Measurements from ENCODE around the gene ZDHHC8.

ZDHHC8 gene

DNA sequence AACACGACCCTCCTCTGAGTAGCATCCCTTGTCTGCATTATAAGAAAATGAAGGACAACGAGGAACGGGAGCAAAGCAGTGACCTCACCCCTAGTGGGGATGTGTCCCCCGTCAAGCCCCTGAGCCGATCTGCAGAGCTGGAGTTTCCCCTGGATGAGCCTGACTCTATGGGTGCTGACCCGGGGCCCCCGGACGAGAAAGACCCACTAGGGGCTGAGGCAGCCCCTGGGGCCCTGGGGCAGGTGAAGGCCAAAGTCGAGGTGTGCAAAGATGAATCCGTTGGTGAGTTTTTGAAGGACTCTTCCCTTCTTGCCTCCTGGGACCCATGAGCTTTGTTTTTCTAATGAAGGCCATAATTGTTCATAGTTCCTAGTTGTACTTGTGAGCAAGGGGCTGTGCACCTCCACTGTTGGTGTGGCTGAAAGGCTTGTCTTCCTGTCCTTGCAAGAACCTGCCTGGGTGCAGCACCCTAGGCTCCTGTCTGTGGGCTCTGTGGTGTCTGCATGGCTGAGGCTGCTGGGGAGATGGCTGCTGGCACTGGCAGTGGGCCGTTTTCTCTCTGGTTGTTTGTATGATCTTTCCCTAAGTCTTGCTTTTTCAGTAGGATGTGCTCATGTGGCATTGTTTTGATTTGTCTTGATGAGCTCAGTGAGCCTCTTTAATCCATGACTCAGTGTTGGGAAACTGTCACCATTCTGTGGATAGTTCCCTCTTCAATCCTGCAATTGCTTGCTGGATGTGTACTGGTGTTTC, 41.5 kb upstream of the ZDHHC8 start:
- Histone ChIP-seq H3K9me3 (ENCODE audit: control insufficient read depth, low read length) (no peaks in the 10 kb centered on the region), H3K9ac (ENCODE audit: low read length) (no peak overlapping the region), H3K27me3 (ENCODE audit: control insufficient read depth, insufficient read depth, low read length) (no peaks in the 10 kb centered on the region), H3K4me1 (ENCODE audit: control insufficient read depth, insufficient read depth, low read length) (peaks cover under 1% of the 10 kb centered on the region), H3K4me3 (ENCODE audit: low read length) (no peak overlapping the region), H3K36me3 (ENCODE audit: control insufficient read depth, insufficient read depth, low read length) (peaks cover 39% of the 10 kb centered on the region)

GRCh38 chr22:20090730-20091240, 40.8 kb upstream of the ZDHHC8 start:
- H3K36me3 ChIP-seq (ENCODE audit: control insufficient read depth, insufficient read depth, low read length): peaks cover 39% of the 10 kb centered on the region

GRCh38 chr22:20091690-20092476, 39.7 kb upstream of the ZDHHC8 start:
- no peak overlapping the region for H3K9ac ChIP-seq (ENCODE audit: low read length)
- no peaks in the 10 kb centered on the region for H3K9me3 ChIP-seq (ENCODE audit: control insufficient read depth, low read length)
- H3K4me3 ChIP-seq (ENCODE audit: low read length): no peak overlapping the region
- no peaks in the 10 kb centered on the region for H3K4me1 ChIP-seq (ENCODE audit: control insufficient read depth, insufficient read depth, low read length)
- H3K27me3 ChIP-seq (ENCODE audit: control insufficient read depth, insufficient read depth, low read length): no peaks in the 10 kb centered on the region
- H3K36me3 ChIP-seq (ENCODE audit: control insufficient read depth, insufficient read depth, low read length): peaks cover 39% of the 10 kb centered on the region

More at GRCh38 chr22:20090730-20091240, 40.8 kb upstream of the ZDHHC8 start:
- no peaks in the 10 kb centered on the region for H3K4me1 ChIP-seq (ENCODE audit: control insufficient read depth, insufficient read depth, low read length)
- no peak overlapping the region for H3K4me3 ChIP-seq (ENCODE audit: low read length)
- no peak overlapping the region for H3K9ac ChIP-seq (ENCODE audit: low read length)
- no peaks in the 10 kb centered on the region for H3K27me3 ChIP-seq (ENCODE audit: control insufficient read depth, insufficient read depth, low read length)
- H3K9me3 ChIP-seq (ENCODE audit: control insufficient read depth, low read length): no peaks in the 10 kb centered on the region

GRCh38 chr22:20092477-20092854, 39.1 kb upstream of the ZDHHC8 start:
- no peaks in the 10 kb centered on the region for H3K27me3 ChIP-seq (ENCODE audit: control insufficient read depth, insufficient read depth, low read length)
- no peak overlapping the region for H3K9ac ChIP-seq (ENCODE audit: low read length)
- no peak overlapping the region for H3K4me3 ChIP-seq (ENCODE audit: low read length)
- peaks cover 33% of the 10 kb centered on the region for H3K36me3 ChIP-seq (ENCODE audit: control insufficient read depth, insufficient read depth, low read length)
- no peaks in the 10 kb centered on the region for H3K9me3 ChIP-seq (ENCODE audit: control insufficient read depth, low read length)
- H3K4me1 ChIP-seq (ENCODE audit: control insufficient read depth, insufficient read depth, low read length): no peaks in the 10 kb centered on the region

- H3K36me3 ChIP-seq (ENCODE audit: control insufficient read depth, insufficient read depth, low read length): peaks cover 32% of the 10 kb centered on the region
- H3K4me1 ChIP-seq (ENCODE audit: control insufficient read depth, insufficient read depth, low read length): no peaks in the 10 kb centered on the region
- H3K9ac ChIP-seq (ENCODE audit: low read length): no peak overlapping the region
- H3K27me3 ChIP-seq (ENCODE audit: control insufficient read depth, insufficient read depth, low read length): no peaks in the 10 kb centered on the region
- H3K4me3 ChIP-seq (ENCODE audit: low read length): no peak overlapping the region
- H3K9me3 ChIP-seq (ENCODE audit: control insufficient read depth, low read length): no peaks in the 10 kb centered on the region
Measured at GRCh38 chr22:20093418-20094196, 38.0 kb upstream of the ZDHHC8 start.

DNA sequence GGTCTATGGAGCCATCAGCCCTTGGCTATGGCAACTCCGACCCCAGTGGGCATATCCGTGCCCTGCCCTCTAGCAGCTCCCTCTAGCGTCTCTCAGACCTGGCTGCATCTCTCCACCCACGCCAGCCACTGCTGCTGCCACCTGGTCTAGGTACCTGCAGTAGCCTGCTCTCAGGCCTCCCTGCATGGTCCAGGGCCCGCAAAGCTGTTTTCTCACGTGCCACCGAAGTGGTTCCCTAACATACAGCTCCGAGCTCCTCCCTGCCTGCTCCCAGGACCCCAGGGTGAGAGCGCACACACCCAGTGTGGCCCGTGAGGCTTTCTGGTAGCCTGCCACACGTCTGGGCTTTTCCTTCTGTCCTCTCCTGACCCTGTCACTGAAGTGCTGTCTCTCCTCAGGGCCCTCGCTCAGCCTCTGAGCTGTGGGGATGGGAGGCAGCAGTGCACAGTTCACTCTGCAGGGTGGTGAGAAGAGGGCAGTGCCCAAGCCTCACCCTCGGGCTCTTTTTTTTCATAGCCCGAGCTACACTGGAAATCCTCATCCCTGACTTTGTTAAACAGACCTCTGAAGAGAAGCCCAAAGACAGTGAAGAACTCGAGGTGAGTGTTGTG, 37.3 kb upstream of the ZDHHC8 start:
- H3K9ac ChIP-seq (ENCODE audit: low read length): no peak overlapping the region
- H3K9me3 ChIP-seq (ENCODE audit: control insufficient read depth, low read length): no peaks in the 10 kb centered on the region
- no peaks in the 10 kb centered on the region for H3K4me1 ChIP-seq (ENCODE audit: control insufficient read depth, insufficient read depth, low read length)
- no peak overlapping the region for H3K4me3 ChIP-seq (ENCODE audit: low read length)
- peaks cover 31% of the 10 kb centered on the region for H3K36me3 ChIP-seq (ENCODE audit: control insufficient read depth, insufficient read depth, low read length)
- no peaks in the 10 kb centered on the region for H3K27me3 ChIP-seq (ENCODE audit: control insufficient read depth, insufficient read depth, low read length)

- Histone ChIP-seq H3K9ac (ENCODE audit: low read length) (no peak overlapping the region), H3K4me1 (ENCODE audit: control insufficient read depth, insufficient read depth, low read length) (no peaks in the 10 kb centered on the region), H3K9me3 (ENCODE audit: control insufficient read depth, low read length) (no peaks in the 10 kb centered on the region), H3K4me3 (ENCODE audit: low read length) (no peak overlapping the region), H3K36me3 (ENCODE audit: control insufficient read depth, insufficient read depth, low read length) (peaks cover 23% of the 10 kb centered on the region), H3K27me3 (ENCODE audit: control insufficient read depth, insufficient read depth, low read length) (no peaks in the 10 kb centered on the region)
Measured at GRCh38 chr22:20095521-20095920, 36.1 kb upstream of the ZDHHC8 start.

- H3K4me1 ChIP-seq (ENCODE audit: control insufficient read depth, insufficient read depth, low read length): no peaks in the 10 kb centered on the region
- H3K27me3 ChIP-seq (ENCODE audit: control insufficient read depth, insufficient read depth, low read length): no peaks in the 10 kb centered on the region
- H3K4me3 ChIP-seq (ENCODE audit: low read length): no peak overlapping the region
- no peak overlapping the region for H3K9ac ChIP-seq (ENCODE audit: low read length)
- peaks cover 14% of the 10 kb centered on the region for H3K36me3 ChIP-seq (ENCODE audit: control insufficient read depth, insufficient read depth, low read length)
- H3K9me3 ChIP-seq (ENCODE audit: control insufficient read depth, low read length): no peaks in the 10 kb centered on the region
Measured at GRCh38 chr22:20096574-20097420, 34.8 kb upstream of the ZDHHC8 start.

- H3K4me3 ChIP-seq (ENCODE audit: low read length): no peak overlapping the region
- H3K36me3 ChIP-seq (ENCODE audit: control insufficient read depth, insufficient read depth, low read length): peaks cover 15% of the 10 kb centered on the region
- H3K27me3 ChIP-seq (ENCODE audit: control insufficient read depth, insufficient read depth, low read length): no peaks in the 10 kb centered on the region
- no peaks in the 10 kb centered on the region for H3K9me3 ChIP-seq (ENCODE audit: control insufficient read depth, low read length)
- H3K4me1 ChIP-seq (ENCODE audit: control insufficient read depth, insufficient read depth, low read length): no peaks in the 10 kb centered on the region
- no peak overlapping the region for H3K9ac ChIP-seq (ENCODE audit: low read length)
Measured at GRCh38 chr22:20099099-20099711, 32.4 kb upstream of the ZDHHC8 start.

DNA sequence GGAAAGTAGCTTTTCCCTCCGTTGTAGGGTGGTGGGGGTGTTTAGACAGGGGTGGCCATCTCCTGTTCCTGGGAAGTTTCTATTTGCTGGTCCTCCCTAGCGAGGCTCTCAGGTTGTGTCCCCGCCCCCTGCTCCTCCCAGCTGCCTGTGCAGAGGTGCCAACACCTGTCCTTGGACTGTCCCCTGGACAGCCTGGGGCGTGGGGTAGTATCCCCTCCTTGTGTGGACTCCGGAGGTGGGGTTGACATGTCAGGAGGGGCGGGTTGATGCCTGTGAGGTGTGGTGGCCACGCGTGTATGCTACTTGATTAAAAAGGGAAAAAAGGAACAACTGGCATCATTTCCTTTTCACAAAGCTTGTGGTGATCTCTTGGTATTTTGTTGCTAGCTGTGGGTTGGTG, 30.0 kb upstream of the ZDHHC8 start:
- H3K27me3 ChIP-seq (ENCODE audit: control insufficient read depth, insufficient read depth, low read length): no peaks in the 10 kb centered on the region
- no peaks in the 10 kb centered on the region for H3K9me3 ChIP-seq (ENCODE audit: control insufficient read depth, low read length)
- peaks cover 19% of the 10 kb centered on the region for H3K36me3 ChIP-seq (ENCODE audit: control insufficient read depth, insufficient read depth, low read length)
- no peak overlapping the region for H3K4me3 ChIP-seq (ENCODE audit: low read length)
- H3K4me1 ChIP-seq (ENCODE audit: control insufficient read depth, insufficient read depth, low read length): no peaks in the 10 kb centered on the region
- no peak overlapping the region for H3K9ac ChIP-seq (ENCODE audit: low read length)
